Sigmoid colon (tissue), 7 donors: ENCODE measurements around the gene NAP1L1. TPM values are rescaled to one million over a fixed set of nuclear protein-coding genes. Genes with fewer than 3 reads are reported as not detected.

Experiments
- DNase-seq: peaks from one replicate; pipeline ENCODE4 v3.0.0-alpha.2; 2019
- H3K27ac ChIP-seq, 4 donors: fragments of 200-600 bp; sonication (generic); one replicate each; pipeline ENCODE4 v1.5.1; 2016 to 2019; ENCODE audit warnings: mild to moderate bottlenecking in 1 of 4
- H3K27me3 ChIP-seq, 3 donors: fragments of 200-600 bp; sonication (generic); one replicate each; pipeline ENCODE4 v1.5.1; 2019; ENCODE audit warnings: mild to moderate bottlenecking in 1 of 3
- H3K36me3 ChIP-seq, 4 donors: fragments of 200-600 bp; sonication (generic); one replicate each; pipeline ENCODE4 v1.5.1; 2016 to 2019
- H3K4me1 ChIP-seq, 4 donors: fragments of 200-600 bp; sonication (generic); one replicate each; pipeline ENCODE4 v1.5.1; 2017 to 2019
- H3K4me3 ChIP-seq, 4 donors: fragments of 200-600 bp; sonication (generic); one replicate each; pipeline ENCODE4 v1.5.1; 2017 to 2019; ENCODE audit warnings: mild to moderate bottlenecking in 2 of 4, moderate library complexity in 1 of 4
- H3K9me3 ChIP-seq, 4 donors: fragments of 200-600 bp in 3 of 4; sonication (generic) in 3 of 4; one replicate each; pipeline versions ENCODE4 v1.5.1 to v1.6.1; 2013 to 2019
- EP300 ChIP-seq, 4 donors: sonication (generic); formaldehyde crosslinking; IDR thresholded peaks; one replicate each; pipeline ENCODE4 v1.6.1; 2017; ENCODE audit warnings: antibody characterized with exemption in 4 of 4
- POLR2A ChIP-seq, 2 donors: fragments of 450-650 bp; IDR thresholded peaks; one replicate each; pipeline ENCODE4 v1.6.1; 2016; ENCODE audit warnings: antibody characterized with exemption in 2 of 2, mild to moderate bottlenecking in 2 of 2, moderate library complexity in 2 of 2
- POLR2AphosphoS5 ChIP-seq, 4 donors: sonication (generic); formaldehyde crosslinking; IDR thresholded peaks; one replicate each; pipeline ENCODE4 v1.6.1; 2017; ENCODE audit warnings: antibody characterized with exemption in 4 of 4
- WGBS, 2 donors: extraction: QIAGEN DNeasy Blood & Tissue Kit; methylation state at CpG; one replicate each; pipeline ENCODE4 v1.1.7; 2013; 5-methylcytosine and 5-hydroxymethylcytosine counted together
- intact Hi-C: fragments of 100-400 bp; cut with DNase I; formaldehyde crosslinking; loops from one replicate; pipeline ENCODE4 v1.15.1; 2023
- polyA plus RNA-seq, 3 donors: library from polyadenylated mRNA; stranded (reverse); fragments of 200-250 nt; gene quantifications; one replicate each; pipeline ENCODE4 v1.2.3, GENCODE V29; 2013
- total RNA-seq, 4 donors: library from RNA; depleted of rRNA; stranded (reverse); fragments of >200 nt; gene quantifications; one replicate each; pipeline ENCODE4 v1.1.0, GENCODE V29; 2016
- TF ChIP-seq, protein P1 (sequence below), 4 experiments: fragments of 450-650 bp in 3 of 4; fragments of 200-600 bp in 1 of 4; IDR thresholded peaks; one replicate each; pipeline ENCODE4 v1.5.1; 2016 to 2019; ENCODE audit warnings: antibody characterized with exemption in 4 of 4, mild to moderate bottlenecking in 3 of 4, moderate library complexity in 2 of 4
- donor health status: healthy with polysubstance abuse.
- donor health status: Bipolar disorder and iron deficiency.
- donor health status: healthy.

NAP1L1 gene
- total and polyA plus RNA-seq, 7 donors: 103 to 424 (median 321) TPM

DNA sequence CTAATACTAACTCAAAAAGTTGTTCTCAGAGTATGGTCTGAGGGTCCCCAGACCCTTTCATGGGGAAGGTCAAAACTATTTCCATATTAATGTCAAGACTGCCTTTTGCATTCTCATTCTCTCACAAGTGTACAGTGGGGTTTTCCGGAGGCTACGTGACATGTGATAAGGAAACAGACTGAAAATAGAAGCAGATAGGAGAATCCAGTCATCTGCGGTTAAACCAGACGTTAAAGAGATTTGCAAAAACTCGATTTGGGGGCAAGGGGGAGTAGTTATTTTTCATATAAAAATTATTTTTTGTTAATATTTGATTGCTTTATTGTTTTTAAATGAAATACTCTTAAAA lies 1.0 kb upstream of the NAP1L1 start:
- intact Hi-C loops: loop anchor here (2.0 to 10.0 kb wide), 5 partner anchors 55 to 789 kb away; partner anchors contain the start of genes BBS10, CSRP2, GLIPR1L2 and PHLDA1
- Histone ChIP-seq H3K27ac (peak overlapping the region; percentile 97 to 99 (median 98)), H3K27me3 (no peaks in the 10 kb centered on the region), H3K4me1 (peaks cover 0 to 33% (median 30%) of the 10 kb centered on the region in 4 donors), H3K9me3 (no peaks in the 10 kb centered on the region), H3K4me3 (peak overlapping the region in 3 of 4 donors; percentile 77 to 90 (median 79)), H3K36me3 (no peaks in the 10 kb centered on the region)
- DNase-seq: no peak
- TF ChIP-seq POLR2A (IDR thresholded peaks at IDR 0.05) (no peak), POLR2AphosphoS5 (IDR thresholded peaks at IDR 0.05) (no peak), EP300 (IDR thresholded peaks at IDR 0.05) (no peak)
- TF ChIP-seq, protein P1, sequence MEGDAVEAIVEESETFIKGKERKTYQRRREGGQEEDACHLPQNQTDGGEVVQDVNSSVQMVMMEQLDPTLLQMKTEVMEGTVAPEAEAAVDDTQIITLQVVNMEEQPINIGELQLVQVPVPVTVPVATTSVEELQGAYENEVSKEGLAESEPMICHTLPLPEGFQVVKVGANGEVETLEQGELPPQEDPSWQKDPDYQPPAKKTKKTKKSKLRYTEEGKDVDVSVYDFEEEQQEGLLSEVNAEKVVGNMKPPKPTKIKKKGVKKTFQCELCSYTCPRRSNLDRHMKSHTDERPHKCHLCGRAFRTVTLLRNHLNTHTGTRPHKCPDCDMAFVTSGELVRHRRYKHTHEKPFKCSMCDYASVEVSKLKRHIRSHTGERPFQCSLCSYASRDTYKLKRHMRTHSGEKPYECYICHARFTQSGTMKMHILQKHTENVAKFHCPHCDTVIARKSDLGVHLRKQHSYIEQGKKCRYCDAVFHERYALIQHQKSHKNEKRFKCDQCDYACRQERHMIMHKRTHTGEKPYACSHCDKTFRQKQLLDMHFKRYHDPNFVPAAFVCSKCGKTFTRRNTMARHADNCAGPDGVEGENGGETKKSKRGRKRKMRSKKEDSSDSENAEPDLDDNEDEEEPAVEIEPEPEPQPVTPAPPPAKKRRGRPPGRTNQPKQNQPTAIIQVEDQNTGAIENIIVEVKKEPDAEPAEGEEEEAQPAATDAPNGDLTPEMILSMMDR (IDR thresholded peaks at IDR 0.05): no peak
- WGBS, 2 donors: 4 to 7% methylated on average over 5 of the region's 5 CpGs

DNA sequence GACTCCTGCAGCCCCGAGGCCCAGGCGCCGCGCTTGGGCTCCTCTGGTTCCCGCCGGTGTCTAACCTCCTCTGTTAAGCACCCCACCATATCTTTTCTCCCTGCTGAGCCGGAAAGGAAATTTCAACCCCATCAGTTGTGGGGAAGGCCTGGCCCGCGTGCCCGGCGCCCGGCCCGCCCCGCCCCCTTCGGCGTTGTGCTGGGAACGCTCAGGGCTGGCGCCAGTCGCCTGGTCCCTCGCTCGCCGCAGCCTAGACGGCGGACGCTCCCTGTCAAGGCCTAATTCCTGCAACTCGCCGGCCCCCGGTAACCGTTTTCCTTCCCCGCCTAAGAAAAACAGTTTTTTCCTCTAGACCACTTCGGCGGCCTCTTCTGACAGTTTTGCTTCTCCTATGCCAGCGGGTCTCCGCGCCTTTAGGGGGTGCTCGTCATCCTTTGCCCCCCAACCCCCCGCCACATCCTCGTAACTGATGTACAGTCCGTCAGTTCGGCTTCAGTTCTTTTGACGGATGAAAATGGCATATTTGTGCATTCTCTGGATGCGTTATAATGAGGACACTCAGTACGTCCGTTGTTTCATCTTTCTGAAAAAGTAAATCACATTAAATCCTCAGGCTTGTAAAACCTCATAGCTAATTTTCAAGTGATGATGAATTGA lies 506 bp upstream of the NAP1L1 start:
- peak in 2 of 4 donors; percentile 3 to 17 for TF ChIP-seq POLR2AphosphoS5 (IDR thresholded peaks at IDR 0.05)
- TF ChIP-seq, protein P1 (IDR thresholded peaks at IDR 0.05): no peak
- intact Hi-C loops: loop anchor here (1.0 to 10.0 kb wide), 7 partner anchors 54 to 790 kb away; partner anchors contain the start of genes BBS10, CSRP2, GLIPR1L2 and KRR1
- Histone ChIP-seq H3K27me3 (no peaks in the 10 kb centered on the region), H3K36me3 (no peaks in the 10 kb centered on the region), H3K4me1 (peaks cover 0 to 34% (median 32%) of the 10 kb centered on the region in 4 donors), H3K27ac (peak overlapping the region; percentile 97 to 99 (median 98)), H3K4me3 (peak overlapping the region; percentile 77 to 90 (median 80)), H3K9me3 (no peaks in the 10 kb centered on the region)
- DNase-seq: peak; percentile 93
- WGBS, 2 donors: 0 to 1% methylated on average over 44 of the region's 44 CpGs

DNA sequence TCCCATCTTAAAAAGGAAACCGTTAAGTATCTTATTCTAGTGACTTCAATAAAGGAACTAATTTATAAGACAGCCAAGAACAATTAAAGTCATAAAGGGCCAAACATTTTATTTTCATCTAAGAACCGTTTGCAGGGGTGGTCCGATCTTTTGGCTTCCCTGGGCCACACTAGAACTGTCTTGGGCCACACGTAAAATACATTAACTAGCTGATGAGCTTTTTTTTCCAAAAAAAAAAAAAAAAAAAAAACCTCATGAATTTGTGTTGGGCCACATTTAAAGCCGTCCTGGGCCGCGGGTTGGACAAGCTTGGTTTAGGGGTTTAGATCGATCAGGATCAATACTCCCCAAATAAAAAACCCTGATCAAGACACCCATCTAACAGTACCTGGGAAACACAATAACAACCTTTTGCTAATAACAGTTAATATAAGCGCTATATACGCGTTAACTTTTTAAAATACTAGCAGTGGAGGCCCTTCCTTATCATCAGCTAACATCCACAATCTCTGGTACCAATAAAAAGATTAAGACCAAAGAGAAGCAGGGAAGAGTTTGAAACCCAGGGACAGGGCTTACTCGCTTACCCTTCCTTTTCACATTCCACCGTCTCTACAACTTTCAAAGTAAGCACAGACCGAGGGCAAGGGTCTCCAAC lies 1.1 kb downstream of the NAP1L1 start:
- Histone ChIP-seq H3K27ac (peak overlapping the region; percentile 97 to 99 (median 98)), H3K36me3 (no peaks in the 10 kb centered on the region), H3K27me3 (no peaks in the 10 kb centered on the region), H3K4me3 (peak overlapping the region; percentile 77 to 90 (median 80)), H3K9me3 (peaks cover 0 to 4% (median 0%) of the 10 kb centered on the region in 4 donors), H3K4me1 (peaks cover 0 to 38% (median 34%) of the 10 kb centered on the region in 4 donors)
- WGBS, 2 donors: 5 to 8% methylated on average over 14 of the region's 14 CpGs
- DNase-seq: no peak
- TF ChIP-seq POLR2AphosphoS5 (IDR thresholded peaks at IDR 0.05) (no peak), POLR2A (IDR thresholded peaks at IDR 0.05) (no peak), EP300 (IDR thresholded peaks at IDR 0.05) (no peak)
- TF ChIP-seq, protein P1 (IDR thresholded peaks at IDR 0.05): no peak
- intact Hi-C loops: loop anchor here (5.0 to 10.0 kb wide), 3 partner anchors 474 to 791 kb away; partner anchors contain the start of genes CSRP2 and OSBPL8

DNA sequence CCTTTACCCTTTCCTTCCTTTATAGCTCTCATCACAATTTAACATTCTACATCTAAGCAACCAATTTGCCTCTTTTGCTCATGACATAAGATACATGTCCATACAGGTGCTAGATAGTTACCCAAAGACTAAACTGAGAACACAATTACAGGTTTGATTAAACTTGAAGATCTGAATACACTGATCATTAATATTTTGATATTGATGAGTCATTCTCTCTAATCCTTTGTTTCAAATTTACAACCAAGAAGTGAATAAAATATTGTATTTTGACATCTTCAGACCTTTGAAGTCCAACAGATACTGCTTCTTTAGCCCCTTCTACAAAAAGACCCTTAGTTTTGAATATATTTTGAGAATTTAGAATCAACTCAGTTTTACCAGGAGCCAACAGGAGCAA lies 2.6 kb downstream of the NAP1L1 start:
- no peak for DNase-seq
- peaks cover 0 to 38% (median 34%) of the 10 kb centered on the region in 4 donors for H3K4me1 ChIP-seq
- H3K4me3 ChIP-seq: no peak overlapping the region
- H3K27ac ChIP-seq: no peak overlapping the region
- intact Hi-C loops: loop anchor here (5.0 to 10.0 kb wide), 3 partner anchors 475 to 793 kb away; partner anchors contain the start of genes CSRP2 and OSBPL8
- TF ChIP-seq, protein P1 (IDR thresholded peaks at IDR 0.05): no peak
- TF ChIP-seq POLR2AphosphoS5 (IDR thresholded peaks at IDR 0.05): no peak
- H3K27me3 ChIP-seq: no peaks in the 10 kb centered on the region
- peaks cover 0 to 4% (median 0%) of the 10 kb centered on the region in 4 donors for H3K9me3 ChIP-seq
- H3K36me3 ChIP-seq: no peaks in the 10 kb centered on the region
